GM20000 (cell line): ENCODE results near the gene SLC25A17.
"Not testable (repeated sequence)": the region's sequence is repeated elsewhere in the genome, so short reads cannot be mapped to it uniquely, and the experiment has no call there.

Source experiments
- DNase-seq: peaks from one replicate; pipeline ENCODE4 v3.0.0; 2012; ENCODE audit warnings: low spot score
- TF ChIP-seq, protein P1 (sequence below): IDR thresholded peaks from 2 replicates; pipeline ENCODE4 v1.5.1; 2012; ENCODE audit warnings: mild to moderate bottlenecking, control low read depth; ENCODE audit errors: extremely low read depth, missing control alignments

Gene SLC25A17

DNA sequence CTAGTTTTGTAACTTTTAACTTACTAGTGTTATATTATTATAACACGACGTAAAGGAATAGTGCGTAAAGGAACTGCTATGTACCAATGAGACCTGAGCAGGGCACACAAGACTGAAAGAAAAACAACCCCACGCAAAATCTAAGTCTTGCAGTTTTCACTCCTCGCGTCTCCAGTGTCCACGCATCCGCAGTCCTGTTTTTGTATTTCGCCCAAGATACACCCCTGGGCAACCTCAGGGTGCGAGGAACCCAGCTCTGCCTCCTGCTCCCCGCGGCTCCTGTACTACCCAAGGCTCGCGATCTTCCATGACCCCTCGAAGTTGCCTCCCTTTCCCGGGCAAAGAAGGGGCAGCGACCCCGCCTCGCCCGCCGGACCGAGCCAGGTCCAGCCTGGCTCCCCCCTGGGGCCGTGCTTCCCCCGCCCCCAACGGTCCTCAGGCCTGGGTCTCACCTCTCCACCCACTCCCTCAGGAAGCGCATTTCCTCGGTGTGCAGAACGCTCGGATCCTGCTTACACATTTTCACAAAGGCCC lies 36.9 kb upstream of the SLC25A17 start:
- DNase-seq = peak; percentile 15
- TF ChIP-seq, protein P1, sequence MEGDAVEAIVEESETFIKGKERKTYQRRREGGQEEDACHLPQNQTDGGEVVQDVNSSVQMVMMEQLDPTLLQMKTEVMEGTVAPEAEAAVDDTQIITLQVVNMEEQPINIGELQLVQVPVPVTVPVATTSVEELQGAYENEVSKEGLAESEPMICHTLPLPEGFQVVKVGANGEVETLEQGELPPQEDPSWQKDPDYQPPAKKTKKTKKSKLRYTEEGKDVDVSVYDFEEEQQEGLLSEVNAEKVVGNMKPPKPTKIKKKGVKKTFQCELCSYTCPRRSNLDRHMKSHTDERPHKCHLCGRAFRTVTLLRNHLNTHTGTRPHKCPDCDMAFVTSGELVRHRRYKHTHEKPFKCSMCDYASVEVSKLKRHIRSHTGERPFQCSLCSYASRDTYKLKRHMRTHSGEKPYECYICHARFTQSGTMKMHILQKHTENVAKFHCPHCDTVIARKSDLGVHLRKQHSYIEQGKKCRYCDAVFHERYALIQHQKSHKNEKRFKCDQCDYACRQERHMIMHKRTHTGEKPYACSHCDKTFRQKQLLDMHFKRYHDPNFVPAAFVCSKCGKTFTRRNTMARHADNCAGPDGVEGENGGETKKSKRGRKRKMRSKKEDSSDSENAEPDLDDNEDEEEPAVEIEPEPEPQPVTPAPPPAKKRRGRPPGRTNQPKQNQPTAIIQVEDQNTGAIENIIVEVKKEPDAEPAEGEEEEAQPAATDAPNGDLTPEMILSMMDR = no peak

DNA sequence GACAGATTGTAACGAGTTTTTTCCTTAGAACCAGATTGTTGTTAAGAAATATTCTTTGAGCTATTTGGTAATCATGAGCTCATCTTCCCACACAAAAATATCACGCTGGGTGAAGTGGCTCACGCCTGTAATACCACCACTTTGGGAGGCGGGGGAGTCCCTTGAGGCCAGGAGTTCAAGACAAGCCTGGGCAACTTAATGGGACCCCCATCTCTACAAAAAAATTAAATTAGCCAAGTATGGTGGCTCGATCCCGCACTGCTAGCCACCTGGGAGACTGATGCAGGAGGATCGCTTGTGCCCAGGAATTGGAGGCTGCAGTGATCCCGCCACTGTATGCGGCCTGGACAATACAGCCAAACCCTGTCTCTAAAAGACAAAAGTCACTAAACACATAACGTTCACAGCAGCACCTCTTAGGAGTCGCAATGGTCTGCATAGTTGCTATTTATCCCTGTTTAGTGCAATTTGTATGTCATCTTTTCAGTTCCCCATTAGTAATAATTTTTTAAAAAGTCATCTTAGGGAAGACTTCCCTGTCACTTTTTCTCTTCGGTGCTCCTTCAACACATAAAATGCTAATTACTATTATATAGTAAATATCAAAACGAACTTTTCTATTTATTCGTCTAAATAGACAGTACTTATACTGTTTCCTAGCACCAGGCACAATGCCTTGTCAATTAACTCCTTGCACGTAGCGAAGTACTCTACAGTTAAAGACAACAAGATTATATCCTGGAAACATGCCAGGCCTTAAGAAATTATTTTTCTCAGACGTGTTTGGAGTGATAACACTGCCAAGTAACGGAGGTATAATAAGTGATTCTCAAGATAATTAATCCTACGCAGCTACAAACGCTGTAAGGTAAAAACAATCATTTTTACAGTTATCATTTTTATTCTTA lies 36.2 kb upstream of the SLC25A17 start:
- TF ChIP-seq, protein P1 = no peak
- DNase-seq = no peak

DNA sequence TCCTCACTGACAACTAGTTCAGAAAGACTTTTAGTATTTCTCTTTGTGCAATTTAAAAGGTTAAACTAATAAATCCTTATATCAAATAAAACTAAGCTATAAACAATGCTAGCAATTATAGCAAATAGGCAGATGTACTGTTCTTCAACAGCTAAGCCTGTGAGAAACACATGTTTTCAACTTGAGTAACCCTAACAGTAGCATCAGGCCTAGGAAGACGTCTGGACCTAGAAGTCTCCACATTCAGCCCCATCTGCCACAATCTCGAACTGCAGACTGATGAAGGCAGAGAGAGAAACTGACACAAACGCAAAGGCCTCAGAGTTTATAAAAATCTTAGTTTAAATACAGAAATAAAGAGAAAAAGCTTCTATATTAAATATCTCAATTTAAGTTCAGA lies 34.8 kb upstream of the SLC25A17 start:
- no peak for DNase-seq
- TF ChIP-seq, protein P1 = no peak

DNA sequence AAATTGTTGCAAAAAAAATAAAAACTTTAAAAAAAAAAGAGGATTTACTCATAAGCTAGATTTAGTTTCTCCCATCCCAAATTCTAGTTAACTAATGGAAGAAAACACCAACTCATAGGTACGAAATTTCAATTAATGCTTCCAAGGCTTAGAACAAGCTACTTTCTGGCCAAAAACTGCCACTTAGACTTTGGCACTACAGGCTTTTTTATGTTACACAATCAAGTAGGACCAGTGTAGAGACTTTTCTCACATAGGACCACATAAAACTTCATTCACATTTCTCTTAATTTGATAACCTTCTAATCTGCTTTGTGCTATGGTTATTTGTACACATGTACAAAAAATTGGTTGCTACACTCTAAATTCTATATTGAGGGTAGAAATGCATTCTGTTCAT lies 34.2 kb upstream of the SLC25A17 start:
- DNase-seq = no peak
- TF ChIP-seq, protein P1 = no peak

DNA sequence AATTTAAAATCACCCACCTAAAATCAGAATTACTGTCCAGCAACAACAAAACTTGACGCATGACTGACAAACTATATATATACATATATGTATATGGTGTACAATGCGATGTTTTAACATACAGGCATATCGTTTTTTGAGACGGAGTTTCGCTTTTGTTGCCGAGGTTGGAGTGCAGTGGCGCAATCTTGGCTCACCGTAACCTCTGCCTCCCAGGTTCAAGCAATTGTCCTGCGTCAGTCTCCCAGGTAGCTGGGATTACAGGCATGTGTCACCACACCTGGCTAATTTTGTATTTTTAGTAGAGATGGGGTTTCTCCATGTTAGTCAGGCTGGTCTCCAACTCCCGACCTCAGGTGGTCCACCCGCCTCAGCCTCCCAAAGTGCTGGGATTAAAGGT lies 26.7 kb upstream of the SLC25A17 start:
- DNase-seq = not testable (repeated sequence)

DNA sequence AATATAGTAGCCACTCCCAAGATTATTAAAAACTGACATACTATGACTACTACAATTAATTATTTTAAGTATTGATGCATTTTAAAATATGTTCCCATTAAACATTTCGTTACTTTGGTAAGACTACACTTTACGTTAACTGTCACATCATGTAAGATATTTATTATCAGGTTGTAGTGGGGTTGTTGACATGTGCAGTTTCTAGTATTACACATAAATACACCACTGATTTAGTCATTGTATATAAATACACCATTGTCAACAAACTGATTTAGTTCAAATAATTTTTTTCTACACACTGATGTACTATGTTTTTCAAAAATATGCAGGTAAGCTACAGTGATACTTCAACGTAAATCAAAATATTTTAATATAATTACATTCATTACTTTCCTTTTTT lies 25.8 kb upstream of the SLC25A17 start:
- TF ChIP-seq, protein P1 = no peak
- no peak for DNase-seq

DNA sequence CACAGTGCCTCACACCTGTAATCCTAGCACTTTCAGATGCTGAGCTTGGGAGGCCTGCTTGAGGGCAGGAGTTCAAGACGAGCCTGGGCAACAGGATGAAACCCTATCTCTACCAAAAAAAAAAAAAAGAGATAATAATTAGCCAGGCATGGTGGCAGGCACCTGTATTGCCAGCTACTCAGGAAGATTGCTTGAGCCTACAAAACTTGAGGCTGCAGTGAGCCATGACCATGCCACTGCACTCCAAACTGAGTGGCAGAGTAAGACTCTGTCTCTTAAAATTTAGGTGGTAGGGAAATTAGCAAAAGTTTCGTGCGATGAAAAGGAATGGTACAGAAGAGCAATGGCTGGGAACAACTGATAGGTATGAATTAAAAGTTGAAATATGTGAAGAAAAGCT lies 19.3 kb upstream of the SLC25A17 start:
- TF ChIP-seq, protein P1 = no peak
- DNase-seq = no peak

DNA sequence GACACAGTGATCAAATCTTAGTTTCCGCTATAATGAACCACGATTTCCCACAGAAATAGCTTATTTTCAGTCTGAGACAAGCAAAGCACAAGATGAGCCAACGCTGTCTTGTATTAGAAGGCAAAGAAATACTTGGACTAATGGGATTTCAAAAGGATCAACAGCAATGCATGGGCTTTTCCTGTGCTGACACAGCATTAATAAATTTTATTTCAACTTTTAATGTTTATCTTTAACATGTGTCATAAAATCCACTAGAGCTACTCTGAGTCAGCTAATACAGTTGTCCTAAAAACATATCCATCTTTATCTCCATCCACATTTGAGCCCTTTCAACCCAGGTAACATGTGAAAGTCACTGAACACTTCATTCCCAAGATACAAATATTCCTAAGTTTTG lies 15.5 kb upstream of the SLC25A17 start:
- no peak for DNase-seq
- TF ChIP-seq, protein P1 = no peak
